Neural progenitor cell (in vitro differentiated cells): ENCODE measurements around the gene GHRHR.

ENCODE experiments used
- EZH2 ChIP-seq: fragments of 200-600 bp; sonication (generic); IDR thresholded peaks from 2 replicates; pipeline ENCODE4 v1.6.1; 2017; ENCODE audit warnings: antibody characterized with exemption, mild to moderate bottlenecking, moderate library complexity
- TF ChIP-seq, protein P1 (sequence below): fragments of 200-600 bp; sonication (generic); IDR thresholded peaks from 2 replicates; pipeline ENCODE4 v1.5.1; 2017; ENCODE audit warnings: antibody characterized with exemption, mild to moderate bottlenecking

DNA sequence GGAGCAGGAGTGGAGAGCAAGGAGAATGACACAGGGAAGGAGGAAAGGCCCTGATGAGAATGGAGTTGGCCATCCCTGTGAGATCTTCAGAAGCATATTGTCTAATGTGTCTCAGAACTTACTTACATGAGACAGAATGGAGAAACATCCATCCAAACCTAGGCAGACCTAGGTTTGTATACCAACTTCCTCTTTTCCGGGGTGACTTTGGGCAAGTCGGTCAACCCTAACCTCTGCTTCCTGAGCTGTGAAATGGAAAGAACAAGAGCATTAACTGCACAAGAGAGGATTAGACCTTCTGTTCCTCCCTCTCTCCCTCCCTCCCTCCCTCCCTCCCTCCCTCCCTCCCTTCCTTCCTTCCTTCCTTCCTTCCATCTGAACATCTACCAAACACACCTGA lies 4.5 kb downstream of the GHRHR start:
- TF ChIP-seq, protein P1, sequence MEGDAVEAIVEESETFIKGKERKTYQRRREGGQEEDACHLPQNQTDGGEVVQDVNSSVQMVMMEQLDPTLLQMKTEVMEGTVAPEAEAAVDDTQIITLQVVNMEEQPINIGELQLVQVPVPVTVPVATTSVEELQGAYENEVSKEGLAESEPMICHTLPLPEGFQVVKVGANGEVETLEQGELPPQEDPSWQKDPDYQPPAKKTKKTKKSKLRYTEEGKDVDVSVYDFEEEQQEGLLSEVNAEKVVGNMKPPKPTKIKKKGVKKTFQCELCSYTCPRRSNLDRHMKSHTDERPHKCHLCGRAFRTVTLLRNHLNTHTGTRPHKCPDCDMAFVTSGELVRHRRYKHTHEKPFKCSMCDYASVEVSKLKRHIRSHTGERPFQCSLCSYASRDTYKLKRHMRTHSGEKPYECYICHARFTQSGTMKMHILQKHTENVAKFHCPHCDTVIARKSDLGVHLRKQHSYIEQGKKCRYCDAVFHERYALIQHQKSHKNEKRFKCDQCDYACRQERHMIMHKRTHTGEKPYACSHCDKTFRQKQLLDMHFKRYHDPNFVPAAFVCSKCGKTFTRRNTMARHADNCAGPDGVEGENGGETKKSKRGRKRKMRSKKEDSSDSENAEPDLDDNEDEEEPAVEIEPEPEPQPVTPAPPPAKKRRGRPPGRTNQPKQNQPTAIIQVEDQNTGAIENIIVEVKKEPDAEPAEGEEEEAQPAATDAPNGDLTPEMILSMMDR = no peak
- no peak for TF ChIP-seq EZH2
